Measurements from ENCODE around the gene LELP1. TPM values are rescaled to one million over a fixed set of nuclear protein-coding genes. Genes with fewer than 3 reads are reported as not detected.
"Not testable (repeated sequence)": the region's sequence is repeated elsewhere in the genome, so short reads cannot be mapped to it uniquely, and the experiment has no call there.

The LELP1 gene
- polyA plus RNA-seq (ENCODE audit: insufficient read length in 3 of 3) = not detected

DNA sequence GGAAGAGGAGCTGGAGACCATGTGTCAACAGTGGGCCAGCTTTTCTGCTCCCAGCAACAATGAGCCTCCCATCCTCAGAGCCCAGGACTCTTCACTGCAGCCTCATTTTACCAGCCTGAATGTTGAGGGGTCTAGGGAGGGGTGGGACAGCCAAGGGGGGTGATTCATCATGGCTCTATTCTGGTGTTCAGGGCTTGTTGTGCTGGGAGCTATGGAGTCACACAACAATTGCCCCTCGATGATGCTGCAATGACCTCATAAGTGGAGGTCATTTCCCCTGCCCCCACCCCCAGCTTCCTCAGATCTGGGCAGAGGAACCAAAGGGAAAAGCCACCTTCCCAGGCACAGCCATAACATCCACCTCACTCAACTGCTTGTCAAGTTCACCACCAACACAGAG, at the start of gene LELP1:
LELP1 (plus strand) TSS at position 301 of the 400 bp plus-strand sequence. CDS start 1,278 bp downstream, outside the sequence.
- no peak for DNase-seq (ENCODE audit: low read depth in 3 of 3, low spot score in 2 of 3)

DNA sequence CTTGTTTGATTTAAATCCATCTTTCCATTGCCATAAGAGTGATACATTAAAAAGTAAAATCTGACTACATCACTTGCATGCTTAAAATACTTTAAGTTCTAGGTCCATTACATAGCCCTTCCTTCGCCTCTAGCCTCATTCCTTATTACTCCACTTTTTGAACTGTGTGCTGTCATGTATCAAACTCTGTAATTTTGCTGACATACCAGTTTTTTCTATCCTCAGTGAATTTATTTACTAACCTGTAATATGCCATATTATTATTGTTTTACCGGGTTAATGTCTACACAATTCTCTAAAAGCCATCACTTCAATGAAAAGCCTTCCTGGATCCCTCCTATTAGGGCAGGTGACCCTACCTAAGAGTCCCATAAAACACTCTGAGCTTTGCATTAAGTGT, 47.7 kb upstream of the LELP1 start:
- no peak for DNase-seq (ENCODE audit: low read depth in 3 of 3, low spot score in 2 of 3)

DNA sequence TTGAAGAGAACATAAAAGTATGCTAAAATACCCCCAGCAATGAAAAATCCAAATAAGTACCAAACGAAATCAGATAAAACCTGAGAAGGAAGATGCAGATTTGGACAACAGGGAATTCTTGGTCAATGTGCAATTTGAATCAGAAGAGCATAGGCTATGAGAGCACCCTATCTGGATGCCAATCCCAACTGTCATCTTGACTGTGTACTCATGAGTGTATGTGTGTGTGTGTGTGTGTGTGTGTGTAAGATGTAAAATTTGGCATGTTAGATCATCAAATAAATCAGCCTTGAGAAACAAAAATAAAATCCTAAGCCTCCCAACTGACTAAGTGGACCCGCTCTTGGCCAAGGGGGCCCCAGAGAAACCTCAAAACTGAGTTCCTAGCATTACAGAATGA, 34.5 kb upstream of the LELP1 start:
- no peak for DNase-seq (ENCODE audit: low read depth in 3 of 3, low spot score in 2 of 3)

DNA sequence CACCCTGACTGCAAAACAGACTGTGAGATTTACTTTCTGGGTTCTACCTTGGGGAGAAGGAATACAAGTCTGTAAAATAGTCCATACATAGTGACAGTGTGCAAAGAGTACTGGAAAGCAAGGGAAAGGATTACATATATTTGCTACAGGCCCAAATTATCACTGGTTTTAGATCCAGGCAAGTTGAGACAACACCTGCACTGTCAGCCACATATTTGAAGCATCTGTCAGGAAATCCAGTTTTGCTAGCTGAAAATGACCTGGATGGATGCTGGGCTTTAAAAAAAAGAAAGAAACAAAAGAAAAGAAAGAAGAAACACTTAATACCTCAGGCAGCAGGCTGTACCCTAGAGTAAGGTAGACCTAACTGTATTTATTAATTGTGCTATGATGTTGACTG, 28.6 kb upstream of the LELP1 start:
- DNase-seq (ENCODE audit: low read depth in 3 of 3, low spot score in 2 of 3) = no peak

DNA sequence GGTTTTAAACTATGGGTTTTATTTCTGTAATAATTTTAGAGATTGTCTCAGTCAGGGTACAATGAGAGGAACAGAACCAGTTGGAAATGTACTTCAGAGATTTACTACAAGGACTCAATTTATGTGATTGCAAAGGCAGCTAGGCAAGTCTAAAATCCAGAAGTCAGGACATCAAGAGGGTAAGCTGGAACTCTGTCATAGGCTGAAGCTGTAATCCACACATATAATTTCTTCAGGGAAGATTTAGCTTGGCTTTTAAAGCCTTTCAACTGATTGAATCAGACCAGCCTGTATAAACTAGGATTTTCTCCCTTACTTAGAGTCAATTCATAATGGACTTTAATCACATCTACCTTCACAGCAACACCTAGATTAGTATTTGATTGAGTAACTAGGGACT, 24.3 kb upstream of the LELP1 start:
- no peak for DNase-seq (ENCODE audit: low read depth in 3 of 3, low spot score in 2 of 3)

- no peak for DNase-seq (ENCODE audit: low read depth in 3 of 3, low spot score in 2 of 3)
These were observed 22.7 kb upstream of the LELP1 start for GRCh38 chr1:153180556-153180955.

GRCh38 chr1:153188301-153188700, 14.9 kb upstream of the LELP1 start:
- not testable (repeated sequence) for DNase-seq (ENCODE audit: low read depth in 3 of 3, low spot score in 2 of 3)

DNA sequence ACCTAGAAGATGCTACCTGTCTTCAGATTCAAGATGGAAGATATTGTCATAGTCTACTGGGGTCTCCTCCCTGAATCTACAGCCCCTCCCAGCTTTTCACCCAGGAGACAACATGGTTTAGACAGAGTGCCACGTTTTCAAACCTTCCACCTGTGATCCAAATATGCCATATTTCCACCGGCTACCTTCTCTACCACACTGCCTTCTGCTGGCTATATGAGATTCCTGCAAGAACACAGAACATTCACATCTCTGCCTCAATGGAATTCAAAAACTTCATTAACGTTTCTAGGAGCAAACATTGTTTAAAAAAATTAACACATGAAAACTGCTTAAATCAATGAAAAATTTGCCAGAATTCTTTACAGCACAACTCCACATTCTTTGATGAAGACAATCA, 12.9 kb upstream of the LELP1 start:
- DNase-seq (ENCODE audit: low read depth in 3 of 3, low spot score in 2 of 3) = no peak

- peak in 1 of 3 donors; percentile 9 for DNase-seq (ENCODE audit: low read depth in 3 of 3, low spot score in 2 of 3)
These were observed 10.5 kb upstream of the LELP1 start for GRCh38 chr1:153192697-153193096.

GRCh38 chr1:153194331-153195050, 8.7 kb upstream of the LELP1 start:
- no peak for DNase-seq (ENCODE audit: low read depth in 3 of 3, low spot score in 2 of 3)

DNA sequence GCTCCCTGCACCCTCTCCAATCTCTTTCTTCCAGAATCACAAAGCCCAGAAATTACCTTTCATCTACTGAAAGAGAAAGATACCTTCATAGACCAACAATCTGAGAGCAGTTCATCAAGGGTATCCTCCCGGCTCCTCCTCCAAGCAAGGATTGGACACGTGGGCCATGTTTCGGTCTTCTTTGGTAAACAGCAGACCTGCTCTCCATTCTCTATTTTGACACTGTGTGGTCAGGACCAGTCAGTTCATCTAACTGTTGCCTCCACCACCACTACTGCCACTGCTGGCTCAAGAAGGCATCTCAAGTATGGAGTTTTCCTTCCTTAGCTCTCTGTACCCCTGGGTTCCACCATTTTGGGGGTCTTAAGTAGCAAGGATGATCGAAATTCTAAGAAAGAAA, 8.0 kb upstream of the LELP1 start:
- DNase-seq (ENCODE audit: low read depth in 3 of 3, low spot score in 2 of 3) = no peak

GRCh38 chr1:153202006-153202405, 1.2 kb upstream of the LELP1 start:
- DNase-seq (ENCODE audit: low read depth in 3 of 3, low spot score in 2 of 3) = no peak

GRCh38 chr1:153206631-153207030, 3.4 kb downstream of the LELP1 start:
- DNase-seq (ENCODE audit: low read depth in 3 of 3, low spot score in 2 of 3) = no peak

DNA sequence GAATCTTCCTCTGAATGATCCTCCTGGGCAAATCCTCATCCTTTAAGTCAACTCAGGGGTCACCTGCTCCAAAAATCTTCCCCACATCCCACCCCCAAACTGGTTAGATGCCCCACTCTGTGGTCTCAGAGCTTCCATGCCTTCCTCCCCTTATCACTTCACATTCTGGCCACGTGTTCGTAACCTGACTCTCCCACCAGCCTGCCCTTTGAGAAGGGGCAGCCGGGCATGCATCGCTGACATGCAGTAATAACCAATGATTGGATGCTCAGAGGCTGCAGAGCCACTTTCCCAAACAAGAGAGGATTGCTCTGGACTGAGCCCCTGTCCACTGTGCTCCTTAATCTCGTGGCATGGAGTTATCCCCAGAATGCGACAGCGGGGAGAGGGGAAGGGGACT, 7.0 kb downstream of the LELP1 start:
- peak in 1 of 3 donors; percentile 7 for DNase-seq (ENCODE audit: low read depth in 3 of 3, low spot score in 2 of 3)

- no peak for DNase-seq (ENCODE audit: low read depth in 3 of 3, low spot score in 2 of 3)
These were observed 9.0 kb downstream of the LELP1 start for GRCh38 chr1:153212201-153212600.

GRCh38 chr1:153213519-153213918, 10.3 kb downstream of the LELP1 start:
- no peak for DNase-seq (ENCODE audit: low read depth in 3 of 3, low spot score in 2 of 3)

DNA sequence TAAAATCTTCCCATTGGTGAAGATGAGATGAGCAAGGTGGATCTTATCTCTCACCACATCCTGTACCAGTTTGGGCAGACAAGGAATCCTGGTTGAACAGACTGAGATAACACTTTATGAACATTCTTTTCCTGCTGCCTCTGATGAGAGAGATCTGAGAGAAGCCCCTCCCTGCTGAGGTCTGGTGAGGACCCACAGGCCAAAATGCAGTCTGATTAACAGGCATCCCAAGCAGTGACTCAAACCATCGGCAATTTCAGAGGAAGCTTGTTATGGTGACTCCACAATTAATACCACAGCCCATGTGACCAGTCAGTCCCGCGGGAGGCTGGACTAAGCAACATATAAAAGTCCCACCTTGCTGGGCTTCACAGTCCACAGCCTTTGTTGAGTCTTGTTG, 14.0 kb downstream of the LELP1 start, which contains the start of gene PRR9:
PRR9 (plus strand) TSS at position 373 of the 400 bp plus-strand sequence. CDS start 561 bp downstream, outside the sequence.
- no peak for DNase-seq (ENCODE audit: low read depth in 3 of 3, low spot score in 2 of 3)

DNA sequence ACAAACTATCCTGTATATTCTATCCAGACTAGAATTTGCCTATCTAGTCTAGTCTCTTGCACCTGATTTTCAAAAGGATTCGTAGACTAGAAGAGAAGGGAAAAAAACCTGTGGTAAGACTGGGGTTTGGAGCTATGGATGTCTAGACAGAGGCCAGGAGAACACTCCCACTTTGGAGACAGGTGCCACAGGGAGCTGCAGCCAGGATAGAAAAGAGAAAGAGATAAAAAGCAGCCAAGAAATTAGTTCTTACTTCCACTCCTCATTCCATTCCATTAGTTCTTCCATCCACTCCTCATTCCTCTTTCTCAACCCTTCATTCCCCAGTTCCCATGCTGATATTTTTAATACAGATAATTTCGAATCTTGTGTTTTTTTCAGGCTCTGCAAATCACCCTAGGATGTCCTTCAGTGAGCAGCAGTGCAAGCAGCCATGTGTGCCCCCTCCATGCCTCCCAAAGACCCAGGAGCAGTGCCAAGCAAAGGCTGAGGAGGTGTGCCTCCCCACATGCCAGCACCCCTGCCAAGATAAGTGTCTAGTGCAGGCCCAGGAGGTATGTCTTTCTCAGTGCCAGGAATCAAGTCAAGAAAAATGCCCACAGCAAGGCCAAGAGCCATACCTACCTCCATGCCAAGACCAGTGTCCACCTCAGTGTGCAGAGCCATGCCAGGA, 14.7 kb downstream of the LELP1 start:
- no peak for DNase-seq (ENCODE audit: low read depth in 3 of 3, low spot score in 2 of 3)

DNA sequence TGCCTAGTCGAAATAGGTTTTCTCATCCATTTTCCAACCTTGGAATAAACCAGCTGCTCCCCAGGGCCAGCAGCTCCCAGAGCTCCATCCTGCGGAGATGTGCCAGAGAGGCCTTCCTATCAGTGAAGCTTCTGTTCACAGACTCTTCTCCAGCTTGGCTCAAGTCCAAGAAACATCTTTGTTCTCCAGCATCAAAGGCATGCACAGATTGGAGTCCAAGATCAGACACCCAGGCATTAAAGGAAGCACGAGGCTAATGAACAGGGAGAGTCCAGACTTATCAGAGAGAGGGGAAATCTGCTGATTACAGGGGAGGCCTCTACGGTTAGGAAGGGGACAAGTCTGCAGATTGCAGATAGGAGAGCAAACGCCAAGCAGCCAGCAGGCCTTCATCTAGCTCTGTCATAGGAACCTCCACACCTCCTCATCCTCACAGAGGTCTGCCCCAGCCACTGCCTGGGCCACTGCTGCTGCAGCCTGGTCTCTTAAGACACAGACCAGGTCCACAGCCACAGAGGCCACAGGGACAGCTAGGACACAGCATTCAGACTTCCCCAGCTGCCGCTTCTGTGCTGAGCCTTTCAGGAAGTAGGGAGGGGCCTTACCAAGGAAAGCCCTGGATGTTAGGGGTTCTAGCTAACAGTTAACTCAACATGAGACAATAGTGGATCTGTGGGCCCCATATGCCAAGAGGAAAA, 17.5 kb downstream of the LELP1 start:
- DNase-seq (ENCODE audit: low read depth in 3 of 3, low spot score in 2 of 3) = no peak

DNA sequence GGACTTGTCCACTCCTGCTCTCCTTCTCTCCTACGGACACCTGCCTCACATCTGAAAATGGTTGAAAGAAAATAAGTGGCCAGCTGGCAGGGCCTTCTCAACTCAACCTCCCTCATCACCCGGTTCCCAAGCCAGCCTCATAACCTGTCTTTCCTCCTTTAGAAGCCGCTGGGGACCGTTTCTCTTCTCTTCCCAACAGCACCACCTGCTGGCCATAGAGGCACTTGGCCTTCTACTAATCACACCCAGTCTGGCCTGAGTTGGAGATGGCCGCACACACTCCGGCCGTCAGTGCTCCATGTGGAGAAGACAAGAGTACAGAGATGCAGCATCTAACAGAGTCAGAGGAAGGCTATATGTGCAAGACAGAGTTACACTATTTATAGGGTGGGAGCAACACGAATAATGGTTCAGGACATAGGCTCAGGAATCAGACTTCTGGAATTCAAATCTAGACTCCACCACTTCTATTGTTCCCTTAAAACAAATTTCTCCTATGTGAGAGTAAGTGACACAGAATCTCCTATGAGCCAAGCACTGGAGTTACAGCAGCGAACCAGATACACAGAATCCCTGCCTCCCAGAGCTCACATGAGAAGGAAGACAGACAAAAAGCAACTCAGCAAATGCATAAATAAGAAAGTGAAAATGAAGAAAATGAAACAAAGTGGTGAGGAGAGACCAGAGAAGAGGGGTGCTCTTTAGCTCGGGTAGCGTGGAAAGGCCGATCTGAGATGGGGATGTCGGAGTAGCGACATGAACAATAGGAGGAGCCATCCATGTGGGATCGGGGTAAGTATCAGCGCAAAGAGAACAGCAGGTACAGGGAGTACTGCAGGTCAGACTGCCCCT, 20.0 kb downstream of the LELP1 start:
- peak in 2 of 3 donors; percentile 7 to 10 for DNase-seq (ENCODE audit: low read depth in 3 of 3, low spot score in 2 of 3)

GRCh38 chr1:153227810-153228209, 24.6 kb downstream of the LELP1 start:
- no peak for DNase-seq (ENCODE audit: low read depth in 3 of 3, low spot score in 2 of 3)

Measured in right renal cortex interstitium (tissue), 3 donors.